ENCODE measurements around the gene MCCD1. TPM values are rescaled to one million over a fixed set of nuclear protein-coding genes. Genes with fewer than 3 reads are reported as not detected.
A peak's percentile ranks its signal among the peaks of the same experiment; 100 is the strongest.

Gene MCCD1
- total and polyA plus RNA-seq, 7 donors: not detected

DNA sequence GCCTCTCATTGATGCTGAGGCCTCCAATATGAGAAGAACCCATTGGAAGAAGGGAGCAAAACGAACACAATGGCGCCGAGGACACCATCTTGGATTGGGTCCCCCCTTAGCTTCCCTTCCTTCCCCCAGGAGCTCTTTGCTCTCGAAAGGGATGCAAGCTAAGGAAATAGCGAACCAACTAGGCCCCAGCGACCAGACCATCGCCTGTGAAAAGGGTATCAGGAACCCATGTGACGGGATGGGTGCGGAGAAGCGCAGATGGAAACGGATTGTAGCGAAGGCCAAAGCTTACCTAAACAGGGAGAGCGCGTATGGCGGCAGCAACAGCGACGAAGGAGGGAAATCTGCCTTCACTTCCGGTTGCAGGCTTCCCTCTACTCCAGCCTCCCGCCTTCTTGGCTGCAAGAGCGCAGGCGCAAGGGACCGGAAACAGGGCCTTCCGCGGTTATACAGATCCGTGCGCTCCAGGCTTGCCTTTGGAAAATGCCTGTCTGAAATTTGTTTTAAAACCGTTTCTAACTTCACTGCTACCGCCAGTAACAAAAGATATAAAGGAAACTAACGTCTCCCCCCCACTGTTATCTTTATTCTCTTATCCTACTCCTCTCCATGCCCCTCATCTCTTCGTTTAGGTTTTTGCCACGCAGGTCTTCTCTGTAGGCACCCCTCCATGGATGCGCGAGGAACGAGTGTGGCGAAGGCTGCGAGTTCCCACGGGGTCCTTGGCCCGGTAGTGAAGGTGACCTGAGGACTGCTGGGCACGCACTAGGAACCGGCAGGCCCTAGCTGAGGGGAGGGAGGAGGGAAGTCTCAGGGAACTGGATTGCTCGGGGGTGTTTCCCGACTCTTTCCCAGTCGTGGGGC is 13.1 kb downstream of the MCCD1 start, which contains the start of gene DDX39B:
Gene DDX39B, minus strand, starts transcription at position 346 of the 864 bp plus-strand sequence. CDS start 1,471 bp downstream, outside the sequence.
- Histone ChIP-seq H3K4me1 (peaks cover 0 to 45% (median 37%) of the 10 kb centered on the region in 4 donors), H3K27me3 (no peaks in the 10 kb centered on the region), H3K9me3 (no peaks in the 10 kb centered on the region), H3K27ac (peak within 1 kb of the TSS; percentile 92 to 97 (median 96)), H3K4me3 (peak within 1 kb of the TSS; percentile 65 to 78 (median 70)), H3K36me3 (peaks cover 16 to 35% (median 30%) of the 10 kb centered on the region in 4 donors)
- TF ChIP-seq, protein P1, sequence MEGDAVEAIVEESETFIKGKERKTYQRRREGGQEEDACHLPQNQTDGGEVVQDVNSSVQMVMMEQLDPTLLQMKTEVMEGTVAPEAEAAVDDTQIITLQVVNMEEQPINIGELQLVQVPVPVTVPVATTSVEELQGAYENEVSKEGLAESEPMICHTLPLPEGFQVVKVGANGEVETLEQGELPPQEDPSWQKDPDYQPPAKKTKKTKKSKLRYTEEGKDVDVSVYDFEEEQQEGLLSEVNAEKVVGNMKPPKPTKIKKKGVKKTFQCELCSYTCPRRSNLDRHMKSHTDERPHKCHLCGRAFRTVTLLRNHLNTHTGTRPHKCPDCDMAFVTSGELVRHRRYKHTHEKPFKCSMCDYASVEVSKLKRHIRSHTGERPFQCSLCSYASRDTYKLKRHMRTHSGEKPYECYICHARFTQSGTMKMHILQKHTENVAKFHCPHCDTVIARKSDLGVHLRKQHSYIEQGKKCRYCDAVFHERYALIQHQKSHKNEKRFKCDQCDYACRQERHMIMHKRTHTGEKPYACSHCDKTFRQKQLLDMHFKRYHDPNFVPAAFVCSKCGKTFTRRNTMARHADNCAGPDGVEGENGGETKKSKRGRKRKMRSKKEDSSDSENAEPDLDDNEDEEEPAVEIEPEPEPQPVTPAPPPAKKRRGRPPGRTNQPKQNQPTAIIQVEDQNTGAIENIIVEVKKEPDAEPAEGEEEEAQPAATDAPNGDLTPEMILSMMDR (IDR thresholded peaks at IDR 0.05): no peak
- peak; percentile 89 to 95 (median 92) for TF ChIP-seq POLR2AphosphoS5 (IDR thresholded peaks at IDR 0.05)
- TF ChIP-seq EP300 (IDR thresholded peaks at IDR 0.05): peak in 1 of 4 donors; percentile 10
- TF ChIP-seq POLR2A (IDR thresholded peaks at IDR 0.05): peak; percentile 64 to 77
- peak; percentile 99 for DNase-seq
- WGBS, 2 donors: 0% methylated on average over 43 of the region's 43 CpGs
- intact Hi-C loops (cut with DNase I): loop anchor here (1.0 to 10.0 kb wide), 6 partner anchors 47 to 645 kb away; partner anchors contain the start of genes ABHD16A, LY6G6F, NELFE and PRRC2A

DNA sequence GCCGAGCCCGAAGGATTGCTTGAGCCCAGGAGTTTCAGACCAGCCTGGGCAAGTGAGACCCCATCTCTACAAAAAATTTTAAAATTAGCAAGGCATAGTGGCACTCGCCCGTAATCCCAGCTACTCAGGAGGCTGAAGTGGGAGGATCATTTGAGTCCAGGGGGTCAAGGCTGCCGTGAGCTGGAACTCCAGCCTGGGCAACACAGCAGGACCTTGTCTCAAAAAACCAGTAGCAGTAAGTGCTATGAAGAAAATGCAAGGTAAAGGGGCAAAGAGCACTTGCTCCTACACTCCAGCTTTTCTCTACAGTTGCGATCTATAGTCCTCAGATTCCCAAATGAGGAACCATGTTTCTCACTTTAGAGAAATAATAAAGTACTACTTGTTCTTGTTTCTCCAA is 14.9 kb downstream of the MCCD1 start:
- H3K36me3 ChIP-seq: peaks cover 11 to 18% (median 16%) of the 10 kb centered on the region in 4 donors
- intact Hi-C loops (cut with DNase I): loop anchor here (5.0 to 10.0 kb wide), 4 partner anchors 161 to 644 kb away; partner anchors contain the start of genes ABHD16A, LY6G6F, NELFE and SKIC2
- peaks cover 0 to 51% (median 43%) of the 10 kb centered on the region in 4 donors for H3K4me1 ChIP-seq
- H3K27ac ChIP-seq: peak overlapping the region in 3 of 4 donors; percentile 95 to 97 (median 96)
- WGBS, 2 donors: 95 to 96% methylated on average over 6 of the region's 6 CpGs
- TF ChIP-seq POLR2AphosphoS5 (IDR thresholded peaks at IDR 0.05) (no peak), POLR2A (IDR thresholded peaks at IDR 0.05) (no peak), EP300 (IDR thresholded peaks at IDR 0.05) (no peak)
- TF ChIP-seq, protein P1 (IDR thresholded peaks at IDR 0.05): no peak
- H3K27me3 ChIP-seq: no peaks in the 10 kb centered on the region
- H3K4me3 ChIP-seq: no peak overlapping the region
- H3K9me3 ChIP-seq: no peaks in the 10 kb centered on the region
- DNase-seq: no peak

DNA sequence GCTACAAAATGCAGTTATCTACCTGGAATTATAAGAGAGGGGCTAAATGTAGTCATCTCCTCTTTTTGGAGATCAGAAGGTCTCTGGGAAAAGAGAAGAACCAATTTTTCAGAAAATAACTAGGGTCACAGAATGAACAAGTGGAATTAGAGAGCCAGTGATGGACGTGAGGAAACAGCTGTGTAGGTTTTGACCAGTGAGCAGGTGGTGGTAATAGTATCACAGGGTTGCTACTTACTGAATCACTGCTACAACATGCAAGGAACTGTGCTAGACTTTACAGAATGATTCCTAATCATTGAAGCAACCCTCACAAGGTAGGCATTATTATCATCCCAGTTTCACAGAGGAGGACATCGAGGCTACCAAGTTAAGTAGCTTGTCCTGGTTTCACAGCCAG is 15.9 kb downstream of the MCCD1 start:
- intact Hi-C loops (cut with DNase I): loop anchor here (5.0 to 10.0 kb wide), 5 partner anchors 142 to 643 kb away; partner anchors contain the start of genes ABHD16A, LY6G6F, MICA and NELFE
- Histone ChIP-seq H3K27ac (no peak overlapping the region), H3K27me3 (no peaks in the 10 kb centered on the region), H3K9me3 (no peaks in the 10 kb centered on the region), H3K36me3 (peaks cover under 1 to 18% (median 7%) of the 10 kb centered on the region in 4 donors), H3K4me1 (peaks cover 0 to 42% (median 35%) of the 10 kb centered on the region in 4 donors), H3K4me3 (no peak overlapping the region)
- no peak for DNase-seq
- no peak for TF ChIP-seq POLR2A (IDR thresholded peaks at IDR 0.05)
- TF ChIP-seq POLR2AphosphoS5 (IDR thresholded peaks at IDR 0.05): no peak
- TF ChIP-seq, protein P1 (IDR thresholded peaks at IDR 0.05): no peak
- TF ChIP-seq EP300 (IDR thresholded peaks at IDR 0.05): no peak
- 80 to 87% methylated on average over 2 of the region's 2 CpGs for WGBS, 2 donors

DNA sequence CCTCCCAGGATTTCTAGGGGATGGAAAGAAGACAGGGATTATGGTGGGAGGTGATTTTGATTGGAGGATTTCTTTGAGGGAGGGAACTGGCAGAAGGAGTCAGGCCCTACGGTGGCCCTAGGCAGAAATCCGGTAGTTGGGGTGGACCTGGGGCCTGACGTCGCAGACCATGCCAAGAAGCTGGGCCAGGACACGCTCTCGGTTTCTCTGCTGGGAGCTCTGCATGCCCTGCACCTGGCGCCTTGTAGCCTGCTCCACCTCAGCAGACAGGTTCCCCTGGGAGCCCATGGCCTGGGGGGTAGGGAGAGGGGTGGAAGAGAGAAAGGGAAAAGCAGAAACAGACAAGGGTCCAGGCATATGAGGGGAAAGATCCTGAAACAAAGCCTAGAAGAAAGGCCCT is 16.5 kb downstream of the MCCD1 start:
- H3K4me3 ChIP-seq: no peak overlapping the region
- intact Hi-C loops (cut with DNase I): loop anchor here (5.0 to 10.0 kb wide), 4 partner anchors 143 to 410 kb away; partner anchors contain the start of genes ABHD16A, LY6G6F, MICA and NELFE
- 85 to 88% methylated on average over 7 of the region's 7 CpGs for WGBS, 2 donors
- DNase-seq: no peak
- H3K4me1 ChIP-seq: peaks cover 0 to 35% (median 29%) of the 10 kb centered on the region in 4 donors
- TF ChIP-seq POLR2AphosphoS5 (IDR thresholded peaks at IDR 0.05): no peak
- no peak for TF ChIP-seq POLR2A (IDR thresholded peaks at IDR 0.05)
- no peak for TF ChIP-seq EP300 (IDR thresholded peaks at IDR 0.05)
- TF ChIP-seq, protein P1 (IDR thresholded peaks at IDR 0.05): no peak
- peaks cover 0 to 18% (median under 1%) of the 10 kb centered on the region in 4 donors for H3K36me3 ChIP-seq
- H3K27ac ChIP-seq: no peak overlapping the region
- H3K9me3 ChIP-seq: no peaks in the 10 kb centered on the region
- no peaks in the 10 kb centered on the region for H3K27me3 ChIP-seq
